Retina (tissue), 1 donor: ENCODE measurements around the gene GID4.
A peak's percentile ranks its signal among the peaks of the same experiment; 100 is the strongest.
"Not testable (repeated sequence)": the region's sequence is repeated elsewhere in the genome, so short reads cannot be mapped to it uniquely, and the experiment has no call there.

ENCODE experiments used
- DNase-seq: peaks from one replicate; pipeline ENCODE4 v3.0.0-alpha.2; 2016

Gene GID4

GRCh38 chr17:18038861-18039534, at the start of gene GID4, which contains the start of gene ATPAF2:
Gene GID4, plus strand, starts transcription at chr17:18039408. Its CDS starts 57 bp downstream, at chr17:18039465.
Gene ATPAF2, minus strand, starts transcription at chr17:18039168. Its CDS starts 155 bp downstream, at chr17:18039013.
- DNase-seq = peak; percentile 100

DNA sequence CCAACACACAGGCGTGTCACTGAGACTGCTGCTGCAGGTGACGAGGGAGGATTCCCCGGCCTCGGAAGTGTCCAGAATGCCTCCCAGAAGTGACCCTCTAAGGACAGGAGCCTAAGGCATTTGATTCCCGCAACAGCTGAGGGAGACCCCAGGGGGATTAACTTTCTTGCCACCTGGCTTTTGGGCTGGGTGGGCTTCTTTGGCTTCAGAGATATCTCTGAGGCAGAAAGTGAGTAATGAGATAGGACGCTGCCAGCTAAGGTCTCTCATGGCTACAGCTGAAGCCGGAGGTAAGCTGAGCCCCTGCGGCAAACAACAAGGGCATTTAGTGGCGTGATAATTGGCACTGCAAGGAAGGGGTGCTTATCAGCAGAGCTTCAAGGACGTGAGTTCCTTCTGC, 49.6 kb upstream of the GID4 start:
- DNase-seq = no peak

DNA sequence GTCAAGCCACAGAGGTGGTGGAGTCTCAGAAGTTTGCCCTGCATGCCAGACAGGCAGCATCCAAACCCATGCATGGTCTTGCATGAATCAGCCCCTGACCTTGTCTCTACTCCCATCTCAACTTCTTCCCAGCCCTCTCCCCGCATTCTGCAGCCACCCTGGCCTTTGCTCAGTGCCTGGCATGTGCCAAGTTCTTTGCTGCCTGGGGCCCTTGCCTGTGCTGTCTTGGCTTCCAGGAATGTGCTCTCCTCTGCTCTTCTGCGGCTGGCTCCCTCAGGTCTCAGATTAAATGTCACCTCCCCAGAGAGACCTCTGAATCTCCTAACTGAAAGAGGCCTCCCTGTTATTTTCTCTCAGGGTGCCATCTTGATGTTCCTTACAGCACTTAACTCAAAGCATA, 48.9 kb upstream of the GID4 start:
- no peak for DNase-seq

GRCh38 chr17:17993366-17993765, 45.8 kb upstream of the GID4 start:
- DNase-seq = no peak

- DNase-seq = no peak
Observed at GRCh38 chr17:17993852-17994251, 45.4 kb upstream of the GID4 start.

DNA sequence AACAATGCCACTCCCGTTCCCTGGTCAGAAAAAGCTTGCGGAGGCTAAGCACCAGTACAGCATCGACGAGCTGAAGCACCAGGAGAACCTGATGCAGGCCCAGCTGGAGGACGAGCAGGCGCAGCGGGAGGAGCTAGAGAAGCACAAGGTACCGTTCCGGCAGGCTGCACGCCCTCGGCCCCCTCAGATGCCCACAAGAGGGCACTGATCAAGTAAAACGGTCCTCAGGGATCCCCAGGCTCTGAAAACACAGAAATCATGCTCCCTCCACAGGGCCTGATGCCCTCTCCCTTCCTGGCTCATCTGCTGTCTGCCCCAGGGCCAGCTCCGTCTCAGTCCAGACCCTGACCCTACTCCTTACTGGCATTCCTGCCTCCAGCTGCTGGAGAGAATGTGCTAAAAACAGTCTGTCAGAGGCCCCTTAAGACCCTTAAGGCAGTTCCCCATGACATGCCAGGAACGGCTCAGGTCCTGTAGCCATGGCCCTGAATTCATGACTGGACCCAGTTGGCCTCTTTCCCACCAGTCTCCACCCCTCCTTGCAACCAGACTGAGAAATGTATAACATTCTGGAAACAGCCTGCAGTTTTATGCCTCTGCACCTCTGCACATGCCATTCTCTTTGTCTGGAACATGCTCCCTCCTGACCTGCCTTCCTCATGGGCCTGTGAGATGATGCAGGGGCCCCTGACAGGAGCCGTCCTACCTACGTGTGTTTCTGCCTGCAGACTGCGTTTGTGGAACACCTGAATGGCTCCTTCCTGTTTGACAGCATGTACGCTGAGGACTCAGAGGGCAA, 44.7 kb upstream of the GID4 start:
- DNase-seq = peak; percentile 73

DNA sequence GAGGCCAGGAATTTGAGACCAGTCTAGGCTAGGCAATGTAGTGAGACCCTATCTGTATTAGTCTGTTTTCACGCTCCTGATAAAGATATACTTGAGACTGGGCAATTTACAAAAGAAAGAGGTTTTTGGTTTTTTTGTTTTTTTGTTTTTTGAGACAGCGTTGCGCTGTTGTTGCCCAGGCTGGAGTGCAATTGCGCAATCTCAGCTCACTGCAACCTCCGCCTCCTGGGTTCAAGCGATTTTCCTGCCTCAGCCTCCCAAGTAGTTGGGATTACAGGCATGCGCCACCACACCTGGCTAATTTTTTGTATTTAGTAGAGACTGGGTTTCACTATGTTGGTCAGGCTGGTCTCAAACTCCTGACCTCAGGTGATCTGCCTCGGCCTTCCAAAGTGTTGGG, 43.3 kb upstream of the GID4 start:
- DNase-seq = not testable (repeated sequence)

GRCh38 chr17:17998934-17999333, 40.3 kb upstream of the GID4 start:
- no peak for DNase-seq

DNA sequence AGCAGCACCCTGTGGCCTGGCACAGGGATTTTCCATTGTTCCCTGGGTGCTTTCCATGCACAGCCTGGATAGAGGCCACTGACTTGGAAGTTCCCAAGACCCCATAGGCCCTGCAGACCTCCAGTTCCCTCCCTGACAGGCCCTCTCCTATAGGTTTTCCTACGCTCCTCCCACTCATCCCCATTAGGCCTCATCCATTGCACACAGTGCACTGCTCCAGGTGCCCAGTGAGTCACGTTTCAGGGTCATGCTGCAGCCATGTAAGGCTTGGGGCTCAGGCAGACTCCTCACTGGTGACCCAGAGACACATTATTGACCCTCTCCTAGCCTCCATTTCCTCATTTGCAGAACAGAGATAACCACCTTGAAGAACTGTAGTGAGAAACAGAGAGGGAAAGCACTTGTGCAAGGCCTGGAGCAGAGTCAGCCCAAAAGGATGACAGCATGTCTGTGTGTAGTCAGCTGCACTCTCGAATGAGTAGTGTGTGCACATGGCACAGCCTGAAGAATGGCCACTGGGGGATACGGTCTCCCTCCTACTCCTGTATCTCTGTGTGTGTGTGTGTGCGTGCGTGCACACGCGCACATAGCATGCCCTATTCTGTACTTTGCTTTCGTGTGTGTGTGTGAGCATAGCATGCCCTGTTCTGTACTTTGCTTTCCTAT, 39.7 kb upstream of the GID4 start:
- DNase-seq = no peak

DNA sequence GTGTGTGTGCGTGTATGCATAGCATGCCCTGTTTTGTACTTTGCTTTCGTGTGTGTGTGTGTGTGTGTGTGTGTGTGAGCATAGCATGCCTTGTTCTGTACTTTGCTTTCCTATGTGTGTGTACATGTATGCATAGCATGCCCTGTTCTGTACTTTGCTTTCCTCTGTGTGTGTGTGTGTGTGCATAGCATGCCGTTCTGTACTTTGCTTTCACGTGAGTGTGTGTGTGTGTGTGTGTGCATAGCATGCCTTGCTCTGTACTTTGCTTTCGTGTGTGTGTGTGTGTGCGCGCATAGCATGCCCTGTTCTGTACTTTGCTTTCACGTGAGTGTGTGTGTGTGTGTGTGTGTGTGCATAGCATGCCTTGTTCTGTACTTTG, 39.2 kb upstream of the GID4 start:
- DNase-seq = no peak

DNA sequence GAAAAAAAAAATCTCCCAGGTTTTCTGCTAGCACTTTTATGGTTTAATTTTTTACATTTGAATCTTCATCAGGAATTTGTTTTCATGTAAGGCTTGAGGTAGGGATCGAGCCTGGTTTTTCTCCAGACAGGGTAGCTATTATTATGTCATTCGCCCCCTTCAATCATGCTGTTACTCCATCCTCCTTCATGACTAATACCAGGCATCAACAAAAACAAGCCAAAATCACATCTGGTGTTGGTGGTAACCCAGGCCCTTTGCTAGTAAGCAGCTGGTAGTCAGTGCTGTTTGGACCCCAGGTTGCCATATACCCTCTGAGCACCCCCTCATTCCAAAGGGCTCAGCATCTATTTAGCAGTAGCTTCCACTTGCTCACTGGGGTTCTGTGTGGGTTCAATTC, 37.0 kb upstream of the GID4 start:
- DNase-seq = no peak

DNA sequence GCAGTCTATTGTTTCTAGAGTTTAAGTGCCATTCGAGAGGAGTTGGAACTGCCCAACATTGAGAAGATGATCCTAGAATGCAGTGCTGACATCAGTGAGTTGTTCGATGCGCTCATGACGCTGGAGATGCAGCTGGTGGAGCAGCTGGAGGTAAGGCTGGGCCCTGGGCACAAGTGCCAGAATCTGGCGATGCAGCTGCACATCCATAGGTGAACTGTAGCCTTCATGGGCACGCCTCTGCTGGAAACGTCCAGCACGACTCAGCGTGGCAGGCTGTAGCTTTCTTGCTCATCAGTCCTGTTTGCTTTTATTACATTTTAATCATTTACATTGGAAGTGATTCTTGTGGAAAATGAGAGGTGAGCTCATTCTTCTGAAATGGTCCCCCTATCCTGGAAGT, 34.9 kb upstream of the GID4 start:
- DNase-seq = no peak

GRCh38 chr17:18004884-18005305, 34.3 kb upstream of the GID4 start:
- DNase-seq = no peak

- DNase-seq = no peak
Observed at GRCh38 chr17:18005496-18005895, 33.7 kb upstream of the GID4 start.

DNA sequence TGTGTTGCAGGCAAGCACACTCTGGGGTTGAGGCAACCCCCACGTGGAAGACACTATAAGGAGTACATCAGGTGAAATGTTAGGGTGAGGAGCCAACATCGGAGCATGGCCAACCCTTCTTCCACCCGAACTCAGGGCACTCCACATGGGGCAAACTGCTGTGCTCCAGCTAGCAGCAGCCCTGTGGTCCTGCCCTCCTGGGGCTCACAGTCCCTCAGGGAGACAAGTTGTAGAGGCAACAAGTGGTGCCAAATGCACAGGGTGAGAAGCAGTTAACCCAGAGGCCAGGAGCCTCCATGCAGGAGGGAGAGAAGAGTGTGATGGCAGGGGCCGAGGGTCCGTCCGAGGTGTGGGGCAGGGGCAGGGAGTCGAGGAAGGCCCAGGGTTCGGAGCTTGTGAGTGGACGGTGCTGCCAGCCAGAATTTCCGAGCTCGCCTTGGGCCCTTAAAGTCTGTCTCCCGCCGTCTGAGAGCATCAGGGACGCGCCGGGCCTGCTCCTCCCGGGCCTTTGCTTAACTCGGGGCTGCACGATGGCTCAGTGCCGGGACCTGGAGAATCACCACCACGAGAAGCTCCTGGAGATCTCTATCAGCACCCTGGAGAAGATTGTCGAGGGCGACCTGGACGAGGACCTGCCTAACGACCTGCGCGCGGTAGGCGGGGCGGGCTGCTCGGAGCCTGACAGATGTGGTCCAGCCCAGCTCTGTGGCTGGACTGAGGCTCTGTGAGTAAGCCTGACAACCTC, 32.5 kb upstream of the GID4 start:
- DNase-seq = no peak

GRCh38 chr17:18008496-18009268, 30.5 kb upstream of the GID4 start:
- DNase-seq = no peak

DNA sequence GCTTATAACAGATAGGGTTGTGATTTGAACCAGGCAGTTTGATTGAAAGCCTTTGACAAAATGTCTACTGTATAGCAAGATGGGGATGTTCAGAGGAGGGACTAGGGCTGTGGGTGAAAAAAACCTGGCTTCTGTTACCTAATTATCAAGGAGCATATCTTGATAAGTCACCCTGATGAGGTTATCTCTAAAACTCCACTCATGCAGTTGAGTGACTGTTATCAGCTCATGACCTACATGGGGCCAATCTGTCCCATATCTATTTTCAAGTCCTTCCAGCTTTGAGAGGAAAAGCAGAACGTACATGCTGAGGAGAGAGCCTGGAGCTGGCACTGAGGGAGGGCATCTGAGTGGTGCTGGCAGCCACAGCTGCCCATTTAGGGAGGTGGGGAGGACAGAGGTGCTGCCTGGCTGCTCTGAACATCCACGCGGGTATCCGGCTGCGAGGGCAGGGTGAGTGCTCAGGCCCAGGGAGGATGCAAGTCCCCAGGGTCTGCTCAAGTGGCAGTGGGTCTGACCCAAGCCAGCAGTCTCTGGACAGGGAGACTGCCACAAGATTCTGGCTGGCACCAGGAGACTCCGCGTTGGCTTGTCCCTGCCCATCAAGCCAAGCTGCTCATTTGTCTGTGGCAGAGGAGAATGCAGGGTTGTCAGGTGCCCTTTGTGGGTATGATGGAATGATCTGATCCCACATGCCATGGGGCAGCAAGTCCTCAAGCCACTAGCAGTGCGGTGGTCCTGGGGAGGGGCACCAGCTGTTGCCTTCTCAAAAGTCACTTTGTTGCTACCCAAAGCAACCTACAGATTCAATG, 29.4 kb upstream of the GID4 start:
- DNase-seq = no peak

DNA sequence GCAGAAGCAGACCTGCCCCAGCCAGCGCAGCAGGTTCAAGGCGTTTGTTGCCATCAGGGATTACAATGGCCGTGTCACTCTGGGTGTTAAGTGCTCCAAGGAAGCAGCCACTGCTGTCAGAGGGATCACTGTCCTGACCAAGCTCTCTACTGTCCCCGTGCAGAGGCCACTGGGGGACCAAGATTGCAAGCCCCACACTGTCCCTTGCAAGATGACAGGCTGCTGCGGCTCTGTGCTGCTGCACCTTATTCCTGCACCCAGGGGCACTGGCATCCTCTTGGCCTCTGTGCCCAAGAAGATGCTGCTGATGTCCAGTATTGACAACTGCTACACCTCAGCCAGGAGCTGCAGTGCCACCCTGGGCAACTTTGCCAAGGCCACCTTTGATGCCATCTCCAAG, 27.9 kb upstream of the GID4 start:
- no peak for DNase-seq

DNA sequence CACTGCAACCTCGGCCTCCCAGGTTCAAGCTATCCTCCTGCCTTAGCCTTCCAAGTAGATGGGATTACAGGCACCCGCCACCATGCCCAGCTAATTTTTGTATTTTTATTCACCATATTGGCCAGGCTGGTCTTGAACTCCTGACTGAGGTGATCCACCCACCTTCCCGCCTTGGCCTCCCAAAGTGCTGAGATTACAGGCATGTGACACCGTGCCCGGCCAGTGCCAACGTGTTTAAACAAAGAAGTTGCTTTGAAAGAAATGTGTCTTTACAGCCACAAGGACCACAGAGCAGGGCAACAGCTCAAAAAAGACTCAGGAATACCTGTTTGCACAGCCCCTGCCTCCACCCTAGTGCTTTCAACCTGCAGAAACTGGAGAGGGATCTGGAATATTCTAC, 25.2 kb upstream of the GID4 start:
- no peak for DNase-seq

- no peak for DNase-seq
Observed at GRCh38 chr17:18015593-18015992, 23.6 kb upstream of the GID4 start.

DNA sequence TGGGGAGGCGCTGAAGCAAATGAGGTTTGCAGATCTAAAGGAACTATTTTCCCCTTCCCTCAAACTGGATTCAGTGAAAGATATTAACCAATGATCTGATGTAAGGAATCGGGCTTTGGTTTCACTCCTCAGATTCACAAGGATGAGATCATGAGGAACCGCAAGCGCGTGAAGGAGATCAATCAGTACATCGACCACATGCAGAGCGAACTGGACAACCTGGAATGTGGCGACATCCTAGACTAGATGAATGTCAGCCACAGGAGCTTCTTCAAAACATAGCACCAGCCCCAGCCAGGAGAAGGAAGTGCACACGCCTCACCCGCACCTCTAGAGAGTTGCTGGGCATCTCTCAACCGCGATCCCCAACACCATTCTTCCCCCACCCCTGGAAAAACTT, 22.8 kb upstream of the GID4 start:
- no peak for DNase-seq
